Activated T-helper 1 cell treated with anti-CD3 and anti-CD28 coated beads, Interleukin-12 subunit alpha, Interleukin-12 subunit beta, Interleukin-2, Interleukin-4 antibody, amounts not matched to agents 30 ng/mL and 10 ng/mL and 1 ng/mL, durations not matched to agents 14 hours and 24 hours and 36 hours (primary cell): ENCODE results near the gene ZPR1. TPM values are rescaled to one million over a fixed set of nuclear protein-coding genes. Genes with fewer than 3 reads are reported as not detected.

Source experiments
- DNase-seq: peaks from one replicate; pipeline ENCODE4 v3.0.0; 2021; ENCODE audit warnings: low spot score
- H3K27ac Mint-ChIP-seq: one replicate; pipeline ENCODE4 v1.8.0; 2021; ENCODE audit warnings: mild to moderate bottlenecking, mixed read lengths
- H3K27me3 Mint-ChIP-seq: one replicate; pipeline ENCODE4 v1.8.0; 2022; ENCODE audit warnings: mild to moderate bottlenecking, moderate library complexity, mixed read lengths; ENCODE audit not compliant: insufficient read depth
- H3K36me3 Mint-ChIP-seq: one replicate; pipeline ENCODE4 v1.8.0; 2021; ENCODE audit warnings: low read depth, mixed read lengths
- H3K4me1 Mint-ChIP-seq: one replicate; pipeline ENCODE4 v1.8.0; 2021; ENCODE audit warnings: low read depth, mixed read lengths
- H3K4me3 Mint-ChIP-seq: one replicate; pipeline ENCODE4 v1.8.0; 2021; ENCODE audit warnings: mild to moderate bottlenecking, moderate library complexity, mixed read lengths
- H3K9me3 Mint-ChIP-seq: one replicate; pipeline ENCODE4 v1.8.0; 2021; ENCODE audit warnings: mixed read lengths
- intact Hi-C: fragments of 100-400 bp; cut with micrococcal nuclease; formaldehyde crosslinking; loops from one replicate; pipeline ENCODE4 v1.15.1; 2024
- total RNA-seq: library from RNA; stranded (reverse); gene quantifications from 2 replicates; pipeline ENCODE4 v1.2.3, GENCODE V29; 2022

Gene ZPR1
- total RNA-seq, 1 donor from 2014 or later = 104 TPM

DNA sequence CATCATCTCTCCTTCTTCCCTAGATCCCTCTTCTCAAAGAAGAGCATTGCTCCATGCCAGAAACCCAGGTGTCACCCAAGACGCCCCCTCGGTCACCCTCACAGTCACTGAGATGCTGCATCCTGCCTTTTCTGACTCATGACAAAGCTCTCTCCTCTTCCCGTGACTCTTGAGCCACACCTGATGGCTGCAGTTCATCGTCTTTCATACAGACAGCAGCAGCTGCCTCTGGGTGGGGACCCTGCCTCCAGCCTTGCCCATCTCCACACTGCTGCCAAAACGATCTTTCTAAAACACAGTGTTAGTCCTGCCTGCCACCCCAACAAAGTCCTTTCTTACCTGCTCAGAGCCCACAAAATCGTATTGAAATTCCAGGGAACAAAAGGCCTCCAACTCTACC, 59.8 kb downstream of the ZPR1 start:
- intact Hi-C loops = no loop called here
- no peaks in the 10 kb centered on the region for H3K9me3 Mint-ChIP-seq
- H3K4me1 Mint-ChIP-seq = peaks cover 4% of the 10 kb centered on the region
- DNase-seq = no peak
- no peak overlapping the region for H3K27ac Mint-ChIP-seq
- no peak overlapping the region for H3K4me3 Mint-ChIP-seq
- H3K36me3 Mint-ChIP-seq = no peaks in the 10 kb centered on the region
- peaks cover 4% of the 10 kb centered on the region for H3K27me3 Mint-ChIP-seq

DNA sequence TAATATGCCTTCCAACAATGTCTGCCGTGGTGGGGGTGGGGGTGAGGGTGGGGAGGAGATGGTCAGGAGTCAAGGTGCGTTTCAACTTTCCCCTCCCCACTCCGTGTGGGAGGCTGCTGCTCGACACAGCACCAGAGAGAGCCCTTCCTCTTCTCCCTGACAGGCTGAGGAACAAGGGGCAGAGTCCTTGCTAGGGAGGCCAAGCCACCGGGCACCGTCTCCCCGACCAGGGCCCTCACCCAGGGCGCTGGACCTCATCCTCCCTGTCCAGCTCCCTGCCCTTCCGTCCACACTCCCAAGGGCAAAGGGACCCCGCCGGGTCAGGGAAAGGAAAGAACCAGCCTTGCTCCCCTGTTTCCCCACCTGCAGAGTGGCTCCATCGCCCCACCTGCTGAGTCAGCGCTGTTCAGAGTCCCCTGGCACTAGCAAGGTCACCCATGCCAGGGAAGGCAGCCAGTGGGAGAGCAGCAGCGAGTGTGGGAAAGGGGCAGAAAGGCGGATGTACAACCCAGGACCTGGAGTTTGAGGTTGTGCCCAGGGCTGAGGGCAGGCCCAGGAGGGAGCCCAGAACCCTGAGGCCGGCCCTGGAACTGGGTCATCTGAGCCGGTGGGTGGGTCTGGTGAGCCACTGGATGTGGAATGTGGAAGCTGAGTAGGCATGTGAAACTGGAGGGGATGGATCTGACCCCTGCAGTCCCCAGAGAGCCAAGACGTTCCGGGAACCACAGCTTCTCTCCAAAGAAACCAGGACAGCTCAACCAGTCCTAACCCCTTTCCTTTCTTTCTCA, 62.2 kb downstream of the ZPR1 start:
- H3K9me3 Mint-ChIP-seq = no peaks in the 10 kb centered on the region
- no peaks in the 10 kb centered on the region for H3K36me3 Mint-ChIP-seq

GRCh38 chr11:116724813-116725212, 63.0 kb downstream of the ZPR1 start:
- DNase-seq = no peak
- Mint-ChIP-seq H3K9me3 (no peaks in the 10 kb centered on the region), H3K27ac (no peak overlapping the region), H3K27me3 (peaks cover 5% of the 10 kb centered on the region), H3K4me1 (no peaks in the 10 kb centered on the region), H3K4me3 (no peak overlapping the region), H3K36me3 (no peaks in the 10 kb centered on the region)
- intact Hi-C loops = no loop called here

More for the DNA sequence above, 62.2 kb downstream of the ZPR1 start:
- H3K27me3 Mint-ChIP-seq = peaks cover 5% of the 10 kb centered on the region
- intact Hi-C loops = no loop called here
- no peaks in the 10 kb centered on the region for H3K4me1 Mint-ChIP-seq
- no peak overlapping the region for H3K4me3 Mint-ChIP-seq
- DNase-seq = no peak
- H3K27ac Mint-ChIP-seq = no peak overlapping the region

Other genes starting within 250 kb of the ZPR1 start
- gene BUD13, start 15.0 kb downstream of the ZPR1 start, total RNA-seq = 30.0 and 33.4 TPM in 2 replicates
- gene APOA5, start 3.9 kb upstream of the ZPR1 start, total RNA-seq = not detected in 2 replicates
- gene APOA4, start 35.3 kb upstream of the ZPR1 start, total RNA-seq = not detected in 2 replicates
- not detected in 2 replicates for gene APOC3, start 41.9 kb upstream of the ZPR1 start, total RNA-seq
- gene APOA1, start 49.6 kb upstream of the ZPR1 start, total RNA-seq = 0.22 TPM in 1 of 2 replicates, not detected in the other